HepG2 (cell line): Measurements from ENCODE around the gene PAX7. TPM values are rescaled to one million over a fixed set of nuclear protein-coding genes. Genes with fewer than 3 reads are reported as not detected.

Experiments
- ATAC-seq: fragments of 200-7000 bp; cut with Tn5 transposase; 3 replicates; pipeline ENCODE4 v1.9.1; 2020; ENCODE audit warnings: mild to moderate bottlenecking, moderate library complexity
- BruUV-seq: library from RNA; stranded (reverse); fragments of 400-500 nt; replicated peaks from 2 replicates; lab custom pipeline; 2021; lab: Mats Ljungman, UMichigan
- CTCF ChIA-PET: fragments of 300-600 bp; formaldehyde crosslinking; extraction: SDS; loops from one replicate; lab custom pipeline; 2021; ENCODE audit warnings: low total read pairs, inconsistent platforms, low intra/inter-chr PET ratio; lab: Yijun Ruan, JAX
- POLR2A ChIA-PET: fragments of 350-600 bp; sonication (Branson Sonifier 250); formaldehyde crosslinking; loops from one replicate; lab custom pipeline; 2020; ENCODE audit warnings: antibody characterized with exemption, inconsistent platforms; lab: Yijun Ruan, JAX
- DNase-seq: peaks from one replicate; pipeline ENCODE4 v3.0.0-alpha.2; 2015; ENCODE audit warnings: low spot score
- FAIRE-seq: peaks from 3 replicates; lab custom pipeline; 2011; peaks lifted over from hg19 to GRCh38; lab: Jason Lieb, UNC
- H2AFZ ChIP-seq: one replicate; pipeline ENCODE4 v1.6.1; 2011; ENCODE audit warnings: low read length, inconsistent platforms
- H3K27ac ChIP-seq: fragments of 300-600 bp; 3 replicates; pipeline ENCODE4 v1.8.0; 2011; ENCODE audit warnings: mixed run types, mild to moderate bottlenecking, mixed read lengths, low read length, inconsistent platforms; ENCODE audit not compliant: insufficient read depth; ENCODE audit errors: extremely low read length
- H3K27me3 ChIP-seq, 2 experiments: fragments of 200-600 bp in 1 of 2; 2 replicates in 1 of 2; 3 replicates in 1 of 2; pipeline versions ENCODE4 v1.6.0 to v1.8.0; 2011; ENCODE audit warnings: low read length in 2 of 2, mild to moderate bottlenecking in 2 of 2, moderate library complexity in 2 of 2, inconsistent platforms in 1 of 2; ENCODE audit not compliant: insufficient read depth in 2 of 2, control insufficient read depth in 1 of 2
- H3K36me3 ChIP-seq, 2 experiments: fragments of 200-600 bp in 1 of 2; replicated peaks in 1 of 2; 2 replicates in 1 of 2; 3 replicates in 1 of 2; pipeline versions ENCODE4 v1.5.1 to v1.8.0; 2011; ENCODE audit warnings: low read length in 2 of 2, inconsistent platforms in 1 of 2; ENCODE audit not compliant: insufficient read depth in 2 of 2, control insufficient read depth in 1 of 2
- H3K4me1 ChIP-seq: 2 replicates; pipeline ENCODE4 v1.5.1; 2012; ENCODE audit warnings: low read length, inconsistent platforms; ENCODE audit not compliant: insufficient read depth
- H3K4me2 ChIP-seq: 2 replicates; pipeline ENCODE4 v1.6.0; 2011; ENCODE audit warnings: low read depth, low read length, inconsistent platforms
- H3K4me3 ChIP-seq, 3 experiments: fragments of 200-600 bp in 1 of 3; sonication (generic), shearing (Covaris generic) in 1 of 3; replicated peaks in 1 of 3; 2 replicates each; pipeline ENCODE4 v1.5.1; 2011 to 2016; ENCODE audit warnings: low read length in 3 of 3, inconsistent platforms in 2 of 3, low read depth in 2 of 3, mild to moderate bottlenecking in 2 of 3, control low read depth in 1 of 3, mixed read lengths in 1 of 3; ENCODE audit not compliant: insufficient read depth in 1 of 3
- H3K79me2 ChIP-seq: one replicate; pipeline ENCODE4 v1.6.1; 2011; ENCODE audit warnings: low read length, inconsistent platforms; ENCODE audit not compliant: insufficient read depth
- H3K9ac ChIP-seq: 2 replicates; pipeline ENCODE4 v1.6.0; 2011; ENCODE audit warnings: mild to moderate bottlenecking, low read depth, low read length, inconsistent platforms; ENCODE audit not compliant: insufficient read depth
- H3K9me3 ChIP-seq: 2 replicates; pipeline ENCODE4 v1.5.1; 2012; ENCODE audit warnings: mild to moderate bottlenecking, low read length
- H4K20me1 ChIP-seq: 2 replicates; pipeline ENCODE4 v1.6.0; 2011; ENCODE audit warnings: inconsistent platforms, mild to moderate bottlenecking, low read length, moderate library complexity; ENCODE audit not compliant: insufficient read depth
- BHLHE40 ChIP-seq: IDR thresholded peaks from 2 replicates; pipeline ENCODE4 v1.6.1; 2011; ENCODE audit warnings: low read length, improper control_type of control experiment
- CHCHD3 ChIP-seq: sonication (generic); formaldehyde crosslinking; IDR thresholded peaks from 2 replicates; pipeline ENCODE4 v1.8.0; 2022; ENCODE audit warnings: mild to moderate bottlenecking, missing genetic modification reagents, moderate library complexity
- DDIT3 ChIP-seq: sonication (generic); formaldehyde crosslinking; IDR thresholded peaks from 2 replicates; pipeline ENCODE4 v1.4.0; 2020; ENCODE audit warnings: mild to moderate bottlenecking, missing genetic modification reagents
- EP300 ChIP-seq, 3 experiments: sonication (generic) in 1 of 3; formaldehyde crosslinking in 1 of 3; IDR thresholded peaks; 2 replicates each; pipeline versions ENCODE4 v1.5.1 to v1.6.1; 2011 to 2020; ENCODE audit warnings: low read depth in 2 of 3, low read length in 2 of 3, borderline replicate concordance in 1 of 3, improper control_type of control experiment in 1 of 3, mild to moderate bottlenecking in 1 of 3, missing genetic modification reagents in 1 of 3, moderate library complexity in 1 of 3
- GTF2F1 ChIP-seq: fragments of 150-350 bp; IDR thresholded peaks from 2 replicates; pipeline ENCODE4 v1.6.1; 2014; ENCODE audit warnings: low read length
- KLF15 ChIP-seq: sonication (generic); formaldehyde crosslinking; IDR thresholded peaks from 2 replicates; pipeline ENCODE4 v1.8.1; 2023; ENCODE audit warnings: borderline replicate concordance, mild to moderate bottlenecking, inconsistent platforms, missing genetic modification reagents, mixed read lengths
- RARA ChIP-seq: IDR thresholded peaks from 2 replicates; pipeline ENCODE4 v1.6.1; 2016; ENCODE audit warnings: missing genetic modification reagents, missing compliant biosample characterization
- TBP ChIP-seq: sonication (generic); formaldehyde crosslinking; IDR thresholded peaks from 2 replicates; pipeline ENCODE4 v1.5.0; 2020; ENCODE audit warnings: missing genetic modification reagents
- TERF1 ChIP-seq: sonication (generic); formaldehyde crosslinking; IDR thresholded peaks from 2 replicates; pipeline ENCODE4 v1.8.0; 2022; ENCODE audit warnings: mild to moderate bottlenecking, missing genetic modification reagents, moderate library complexity
- ZBTB37 ChIP-seq: sonication (generic); formaldehyde crosslinking; IDR thresholded peaks from 2 replicates; pipeline ENCODE4 v1.4.0; 2020; ENCODE audit warnings: mild to moderate bottlenecking, missing genetic modification reagents
- ZNF510 ChIP-seq: sonication (generic); formaldehyde crosslinking; IDR thresholded peaks from 2 replicates; pipeline ENCODE4 v1.4.0; 2020; ENCODE audit warnings: low read depth, mild to moderate bottlenecking, missing genetic modification reagents
- ZNF512 ChIP-seq: sonication (generic); formaldehyde crosslinking; IDR thresholded peaks from 2 replicates; pipeline ENCODE4 v1.4.0; 2020; ENCODE audit warnings: mild to moderate bottlenecking, missing genetic modification reagents
- ZNF747 ChIP-seq: sonication (generic); formaldehyde crosslinking; IDR thresholded peaks from 2 replicates; pipeline ENCODE4 v1.8.1; 2023; ENCODE audit warnings: missing genetic modification reagents, mild to moderate bottlenecking, borderline replicate concordance
- WGBS: methylation state at CpG from one replicate; pipeline ENCODE4 v1.1.6; 2017; ENCODE audit warnings: low lambda C conversion rate; 5-methylcytosine and 5-hydroxymethylcytosine counted together
- in situ Hi-C: cut with HindIII; loops from 2 replicates; pipeline ENCODE4 v1.10.0; 2017; ENCODE audit warnings: low pct_unique_long_range_greater_than_20kb; ENCODE audit not compliant: extremely low pct_ligation_motif_present
- intact Hi-C: fragments of 100-400 bp; cut with micrococcal nuclease; formaldehyde crosslinking; loops from one replicate; pipeline ENCODE4 v1.10.0; 2022; ENCODE audit not compliant: unreplicated experiment
- polyA plus RNA-seq, 8 experiments: library from polyadenylated mRNA; depleted of rRNA in 3 of 8; stranded (reverse) in 7 of 8; unstranded in 1 of 8; fragments of >200 nt; fragmentation: Illumina TruSeq in 4 of 8; extraction: Trizol in 4 of 8; gene quantifications; 2 replicates each; pipeline versions ENCODE4 v1.2.1 to v1.2.3, GENCODE V29; 2011 to 2016; ENCODE audit warnings: low read depth in 4 of 8, missing spikeins in 1 of 8, mixed read lengths in 1 of 8; ENCODE audit not compliant: insufficient read depth in 1 of 8
- total RNA-seq, 5 experiments: library from RNA; depleted of rRNA; stranded (reverse); fragments of >200 nt; fragmentation: Illumina TruSeq; extraction: Trizol; gene quantifications; 2 replicates each; pipeline ENCODE4 v1.2.3, GENCODE V29; 2016; ENCODE audit warnings: low read depth in 1 of 5

The PAX7 gene
- total and polyA plus RNA-seq, 2 of the 13 experiments (the other 11 are each of a cell fraction or from before 2014, with no cell fraction given) = not detected

GRCh38 chr1:18731148-18731547, 100.5 kb downstream of the PAX7 start:
- Histone ChIP-seq H3K4me2 (no peak overlapping the region), H4K20me1 (no peaks in the 10 kb centered on the region), H3K27ac (no peak overlapping the region), H2AFZ (no peak overlapping the region), H3K4me3 (no peak overlapping the region), H3K9ac (no peak overlapping the region), H3K4me1 (no peaks in the 10 kb centered on the region), H3K27me3 (peaks cover 0 to 74% of the 10 kb centered on the region in 2 experiments; a peak in 3 of 5 replicates), H3K36me3 (no peaks in the 10 kb centered on the region), H3K79me2 (no peaks in the 10 kb centered on the region), H3K9me3 (no peaks in the 10 kb centered on the region)
- intact Hi-C loops (no loop called here), in situ Hi-C loops (no loop called here)
- WGBS = 20% methylated on average over 1 of the region's 6 CpGs
- ChIA-PET CTCF (no interaction called here), POLR2A (no interaction called here)
- TF ChIP-seq ZNF512 (CRISPR knock-in tag) (no peak), TERF1 (CRISPR knock-in tag) (no peak), ZNF510 (CRISPR knock-in tag) (no peak)
- FAIRE-seq (no peak), ATAC-seq (peak; percentile 44), DNase-seq (no peak)
- BruUV-seq = no TSS peak

- BruUV-seq = no TSS peak
- Histone ChIP-seq H3K4me3 (no peak overlapping the region), H3K27ac (no peak overlapping the region), H3K9ac (no peak overlapping the region), H3K4me1 (no peaks in the 10 kb centered on the region), H3K79me2 (no peaks in the 10 kb centered on the region), H3K9me3 (no peaks in the 10 kb centered on the region), H4K20me1 (no peaks in the 10 kb centered on the region), H3K4me2 (no peak overlapping the region), H2AFZ (no peak overlapping the region), H3K27me3 (peaks cover 0 to 69% of the 10 kb centered on the region in 2 experiments; a peak in 3 of 5 replicates), H3K36me3 (no peaks in the 10 kb centered on the region)
- DNase-seq (no peak), ATAC-seq (no peak), FAIRE-seq (no peak)
- in situ Hi-C loops = no loop called here
- CTCF ChIA-PET = no interaction called here
- WGBS = 33% methylated on average over 6 of the region's 10 CpGs
- intact Hi-C loops = no loop called here
- POLR2A ChIA-PET = no interaction called here
- TF ChIP-seq DDIT3 (CRISPR knock-in tag) (no peak), KLF15 (CRISPR knock-in tag) (no peak), ZBTB37 (CRISPR knock-in tag) (no peak), TBP (no peak), RARA (CRISPR knock-in tag) (no peak), ZNF747 (CRISPR knock-in tag) (no peak), GTF2F1 (no peak), BHLHE40 (no peak), EP300 (IDR thresholded peaks at IDR 0.05; ENCODE audit: low read depth in 2 of 2, low read length in 2 of 2) (no peak), EP300 (CRISPR knock-in tag; IDR thresholded peaks at IDR 0.05; ENCODE audit: borderline replicate concordance) (no peak), CHCHD3 (CRISPR knock-in tag) (no peak)
These were observed 101.1 kb downstream of the PAX7 start for GRCh38 chr1:18731591-18732235.
